IPS-NIHi7 (cell line): ENCODE data around the gene CTU1.

Experiments used
- DNase-seq: peaks from one replicate; pipeline ENCODE4 v3.0.0; 2012; ENCODE audit warnings: mixed read lengths; ENCODE audit errors: extremely low spot score

CTU1 gene

DNA sequence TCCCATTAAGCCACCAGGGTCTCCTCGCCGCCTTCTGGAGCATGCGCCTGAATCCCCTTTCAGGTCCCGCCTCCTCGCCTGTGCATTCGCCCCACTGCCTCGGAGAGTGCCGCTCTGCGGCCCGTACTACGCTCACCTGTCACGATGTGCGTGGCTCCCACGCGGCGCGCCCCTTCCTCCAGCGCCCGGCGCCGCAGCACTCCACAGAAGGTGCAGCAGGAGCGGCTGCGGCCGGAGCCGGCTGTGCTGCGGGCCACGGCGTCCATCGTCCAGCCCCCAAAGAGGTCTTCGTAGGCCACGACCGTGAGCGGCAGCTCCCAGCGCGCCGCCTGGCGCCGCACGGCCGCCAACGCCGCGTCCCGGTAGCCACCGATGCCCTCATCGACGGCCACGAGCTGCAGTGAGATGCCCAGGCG, 4.3 kb downstream of the CTU1 start:
- no peak for DNase-seq

DNA sequence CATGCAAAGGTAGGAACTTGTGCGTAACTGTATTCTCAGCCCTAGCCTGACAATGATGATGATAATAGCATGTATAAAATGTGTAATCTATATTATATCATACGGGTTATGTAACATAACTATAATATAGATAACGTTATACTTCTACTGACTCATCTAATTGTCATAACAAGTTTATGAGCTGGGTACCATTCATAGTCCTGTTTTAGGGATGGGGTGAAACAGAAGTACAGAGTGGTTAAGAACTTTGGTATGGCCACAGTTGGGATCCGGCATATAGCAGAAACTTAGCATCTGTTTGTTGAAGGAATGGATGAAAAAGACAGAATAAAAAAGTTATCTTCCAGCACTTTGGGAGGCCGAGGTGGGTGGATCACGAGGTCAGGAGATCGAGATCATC, 5.2 kb downstream of the CTU1 start:
- DNase-seq: no peak

DNA sequence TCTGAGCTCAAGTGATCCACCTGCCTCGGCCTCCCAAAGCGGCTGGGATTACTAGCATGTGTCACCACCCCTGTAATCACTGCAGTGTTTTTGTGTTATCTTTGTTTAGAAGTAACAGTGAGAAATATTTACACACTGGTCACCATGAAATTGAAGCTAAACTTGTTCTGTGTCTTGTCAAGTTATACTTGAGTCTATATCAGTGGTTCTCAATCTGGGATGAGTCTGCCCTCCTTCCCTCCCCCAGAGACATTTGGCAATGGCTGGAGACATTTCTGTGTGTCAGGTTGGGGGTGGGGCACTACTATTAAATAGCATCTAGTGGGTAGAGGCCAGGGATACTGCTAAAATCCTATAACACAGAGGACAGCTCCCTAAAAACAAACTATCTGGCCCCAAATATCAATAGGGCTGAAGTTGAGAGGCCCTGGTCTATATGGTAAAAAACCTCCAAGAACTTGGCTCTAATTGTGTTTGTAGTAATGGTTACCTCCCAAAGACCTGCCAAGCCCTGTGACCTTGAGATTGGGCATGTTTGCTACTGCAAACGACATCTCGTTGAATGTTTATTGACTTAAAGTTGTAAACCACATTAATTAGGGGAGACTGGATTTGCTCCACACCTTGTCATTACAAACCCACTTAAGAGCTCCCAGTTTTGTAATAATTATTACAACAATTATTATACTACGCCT, 6.9 kb downstream of the CTU1 start:
- DNase-seq: no peak

DNA sequence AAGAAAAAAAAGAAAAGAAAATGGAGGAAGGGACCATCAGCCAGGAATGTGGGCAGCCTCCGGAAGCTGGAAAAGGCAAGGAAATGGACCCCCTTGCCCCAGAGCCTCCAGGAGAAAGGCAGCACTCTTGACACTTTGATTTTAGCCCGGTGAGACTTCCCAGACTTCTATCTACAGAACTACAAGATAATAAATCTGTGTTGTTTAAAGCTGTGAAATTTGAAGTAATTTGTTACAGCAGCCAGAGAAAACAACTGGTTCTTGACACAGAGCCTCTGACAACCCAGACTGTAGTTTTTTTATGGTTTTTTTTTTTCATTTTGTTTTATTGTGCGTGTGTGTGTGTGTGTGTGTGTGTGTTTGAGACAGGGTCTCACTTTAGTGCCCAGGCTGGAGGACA, 7.6 kb downstream of the CTU1 start:
- DNase-seq: no peak

DNA sequence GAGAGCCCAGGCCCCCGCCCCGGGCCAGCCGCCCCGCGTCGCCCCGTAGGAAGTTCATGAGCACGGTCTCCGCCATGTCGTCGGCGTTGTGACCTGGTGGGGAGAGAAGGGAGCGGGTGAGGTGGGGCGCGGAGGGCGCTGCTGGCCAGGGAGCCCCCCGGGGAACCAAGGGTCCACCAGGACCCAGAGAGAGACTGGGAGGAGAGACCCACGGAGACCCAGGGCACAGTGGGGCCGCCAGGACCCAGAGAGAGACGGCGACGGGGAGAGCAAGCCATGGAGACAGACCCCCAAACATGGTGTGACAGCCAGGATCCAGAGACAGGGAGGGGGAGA, 9.2 kb downstream of the CTU1 start:
- DNase-seq: no peak

DNA sequence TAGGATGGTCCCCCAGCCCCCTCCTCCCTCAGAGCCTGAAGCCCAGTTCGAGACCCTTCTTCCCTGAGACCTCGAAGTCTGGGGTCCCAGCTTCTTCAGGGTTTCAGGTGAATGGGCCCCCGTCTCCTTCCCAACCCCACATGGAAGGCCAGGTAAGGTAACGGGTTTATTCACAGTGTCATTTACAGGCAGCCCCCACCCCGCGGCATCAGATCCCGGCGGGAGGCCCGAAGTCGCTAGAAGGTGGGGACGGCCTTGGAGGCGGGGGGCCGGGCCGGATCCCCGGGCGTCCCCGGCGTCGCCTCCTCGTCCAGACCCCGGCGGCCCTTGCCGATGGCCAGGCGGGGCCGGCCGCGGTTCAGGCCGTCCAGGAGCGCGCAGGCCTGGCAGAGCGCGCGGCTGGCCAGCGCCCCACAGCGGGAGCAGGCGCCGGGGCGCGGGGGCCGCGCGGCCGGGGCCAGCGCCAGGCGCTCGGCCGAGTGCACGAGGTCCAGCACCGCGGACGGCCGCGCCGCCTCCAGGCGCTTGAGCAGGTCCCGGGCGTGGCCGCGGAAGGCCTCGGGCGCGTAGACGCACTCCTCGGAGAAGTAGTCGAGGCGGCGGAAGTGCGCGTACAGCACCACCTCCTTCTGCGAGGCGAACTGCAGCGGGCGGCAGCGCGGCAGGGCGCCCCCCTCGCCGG, 9.7 kb downstream of the CTU1 start:
- DNase-seq: peak; percentile 63

DNA sequence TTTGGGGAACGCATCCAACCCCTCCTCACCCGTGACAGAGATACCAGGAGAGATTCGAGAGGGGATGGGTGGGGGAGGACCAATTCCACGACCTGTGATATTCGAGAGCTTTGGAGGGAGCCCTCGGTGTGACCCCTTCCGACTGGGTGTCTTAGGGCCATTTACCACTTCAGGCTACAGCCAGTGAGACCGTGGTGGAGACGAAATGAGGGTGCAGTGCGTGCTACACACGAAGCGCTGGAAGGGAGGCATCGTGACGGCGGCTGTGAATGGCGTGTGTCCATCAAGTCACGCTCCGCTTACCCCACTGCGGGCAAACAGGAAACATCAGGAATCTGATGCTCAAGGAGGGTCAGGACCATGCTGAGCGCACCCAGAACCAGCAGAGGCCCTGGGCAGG, 10.4 kb downstream of the CTU1 start:
- no peak for DNase-seq

DNA sequence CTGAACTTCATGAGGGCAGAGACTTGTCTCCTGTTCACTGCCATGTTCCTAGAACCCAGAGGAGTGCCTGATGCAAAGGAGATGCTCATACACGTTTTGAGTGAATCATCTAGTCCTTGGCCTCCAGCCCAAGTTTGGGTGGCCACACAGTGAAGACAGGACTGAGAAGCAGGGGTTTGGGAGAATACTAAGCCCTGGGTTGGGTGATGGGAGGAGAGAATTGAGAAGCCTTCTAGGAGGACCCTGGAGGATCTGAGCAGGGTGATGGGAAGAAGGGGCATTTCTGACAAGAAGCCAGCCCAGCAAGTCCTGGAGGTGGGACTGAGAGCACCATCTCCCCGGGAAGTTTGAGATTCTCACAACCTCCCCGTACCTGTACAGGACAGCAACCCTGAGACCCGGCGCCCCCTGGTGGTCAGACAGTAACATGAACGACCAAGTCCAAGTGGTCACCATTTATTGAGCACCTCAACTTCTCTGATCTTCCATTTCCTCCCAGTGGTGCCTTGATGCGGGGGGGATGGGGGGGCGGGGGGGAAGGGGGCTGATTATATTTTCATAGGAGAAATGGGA, 11.0 kb downstream of the CTU1 start:
- DNase-seq: peak; percentile 73

DNA sequence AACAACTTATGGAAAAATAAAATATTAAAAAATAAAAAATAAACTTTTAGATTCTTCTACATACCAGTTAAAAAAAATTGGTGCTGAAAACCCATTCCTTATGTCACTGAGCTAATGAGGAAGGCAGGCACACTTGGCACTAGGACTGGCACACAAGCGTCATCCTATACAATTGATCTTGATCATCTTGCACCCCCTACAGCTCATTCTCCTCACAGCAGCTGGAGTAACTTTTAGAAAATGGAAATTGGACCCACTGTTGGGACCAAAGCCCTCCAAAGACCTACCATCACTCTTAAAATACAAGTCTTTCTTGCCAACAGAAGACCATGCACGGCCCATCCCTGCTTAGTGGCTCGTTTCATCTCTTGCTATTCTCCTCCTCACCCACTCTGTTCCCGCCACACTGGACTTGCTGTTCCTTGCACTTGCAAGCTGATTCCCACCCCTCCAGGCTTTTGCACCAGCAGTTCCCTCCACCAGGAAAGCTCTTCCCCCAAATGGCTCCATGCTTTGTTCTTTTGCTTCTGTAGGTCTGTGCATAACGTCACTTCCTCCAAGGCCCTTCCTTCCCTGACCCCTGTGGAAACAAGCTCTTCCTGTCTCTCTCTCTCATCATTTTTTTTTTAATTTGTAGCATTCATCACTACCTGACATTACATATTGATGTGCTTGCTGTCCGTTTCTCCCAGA, 11.6 kb downstream of the CTU1 start:
- DNase-seq: no peak

DNA sequence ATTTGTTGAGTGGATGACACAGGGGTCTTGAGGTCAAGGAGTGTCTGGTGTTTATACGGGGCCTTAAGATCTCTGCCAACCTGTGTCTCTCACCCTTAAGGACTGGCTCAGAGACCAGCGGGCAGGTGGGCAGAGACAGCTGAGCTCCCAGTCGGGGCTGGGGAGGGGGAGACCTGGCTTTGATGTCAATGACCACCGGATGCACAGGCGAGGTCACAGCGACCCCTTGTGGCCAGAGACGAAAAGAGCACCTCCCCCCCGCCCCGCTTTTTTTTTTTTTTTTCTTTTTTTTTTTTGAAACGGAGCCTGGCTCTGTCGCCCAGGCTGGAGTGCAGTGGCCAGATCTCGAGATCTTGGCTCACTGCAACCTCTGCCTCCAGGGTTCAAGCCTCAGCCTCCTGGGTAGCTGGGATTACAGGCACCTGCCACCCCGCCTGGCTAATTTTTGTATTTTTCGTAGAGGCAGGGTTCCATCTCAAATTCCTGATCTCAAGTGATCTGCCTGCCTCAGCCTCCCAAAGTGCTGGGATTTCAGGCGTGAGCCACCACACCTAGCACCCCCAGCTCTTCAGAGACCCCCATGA, 13.4 kb downstream of the CTU1 start:
- peak; percentile 90 for DNase-seq

DNA sequence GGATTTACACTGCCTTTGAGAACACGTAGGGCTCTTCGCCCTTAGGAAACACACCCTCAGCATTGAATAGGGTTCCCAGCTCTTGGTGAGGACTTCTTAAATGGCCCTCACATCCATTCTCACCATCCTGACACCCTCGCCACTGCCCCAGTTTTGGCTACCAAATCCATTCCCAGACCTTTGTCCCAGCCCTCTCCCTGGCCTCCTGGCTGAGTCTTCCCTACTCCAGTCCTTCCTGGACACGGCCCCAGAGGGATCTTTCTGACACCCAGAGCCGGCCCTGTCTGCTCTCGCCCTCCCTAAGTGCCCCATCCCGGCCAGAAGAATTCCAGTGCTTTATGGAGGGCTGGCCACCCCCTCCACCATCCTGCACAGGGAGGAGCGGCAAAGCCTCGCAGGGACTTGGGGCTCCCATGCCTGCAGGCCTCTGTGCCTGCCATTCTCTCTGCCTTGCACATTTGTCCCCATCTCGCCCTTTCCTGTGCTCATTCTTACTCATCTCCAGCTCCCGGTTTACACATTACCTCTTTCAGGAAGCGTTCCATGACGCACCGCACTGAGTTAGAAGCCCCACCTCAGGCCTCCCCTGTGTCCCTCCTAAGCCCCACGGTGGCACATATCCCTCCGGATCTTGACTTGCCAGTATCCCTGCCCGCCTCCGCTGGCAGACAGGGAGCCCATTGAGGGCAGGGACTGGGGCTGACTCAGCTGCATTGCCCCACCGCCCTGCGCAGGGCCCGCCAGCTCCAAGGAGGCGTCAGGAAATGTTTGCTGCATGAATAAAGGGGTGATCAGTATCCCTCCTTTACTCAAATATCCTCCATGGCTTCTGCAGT, 14.5 kb downstream of the CTU1 start:
- DNase-seq: no peak

DNA sequence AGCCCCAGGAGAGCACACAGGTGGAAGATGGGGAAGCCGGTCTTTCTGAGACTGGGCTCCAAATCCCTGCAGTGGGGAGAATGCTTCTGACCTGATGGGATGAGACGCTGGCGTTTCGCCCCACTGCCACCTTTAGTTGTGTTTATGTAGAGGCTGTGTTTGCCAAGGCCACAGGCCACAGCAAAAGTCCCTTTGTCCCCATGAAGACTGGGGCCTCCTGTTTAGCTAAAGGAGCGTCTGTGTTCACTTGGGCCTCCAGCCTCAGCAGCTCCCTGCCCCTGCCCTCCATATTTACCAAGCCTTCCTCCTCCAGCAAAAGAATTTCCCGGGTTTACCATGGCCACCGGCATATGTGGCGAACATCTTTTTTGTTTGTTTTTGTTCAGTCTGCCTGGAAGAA, 15.1 kb downstream of the CTU1 start:
- no peak for DNase-seq

DNA sequence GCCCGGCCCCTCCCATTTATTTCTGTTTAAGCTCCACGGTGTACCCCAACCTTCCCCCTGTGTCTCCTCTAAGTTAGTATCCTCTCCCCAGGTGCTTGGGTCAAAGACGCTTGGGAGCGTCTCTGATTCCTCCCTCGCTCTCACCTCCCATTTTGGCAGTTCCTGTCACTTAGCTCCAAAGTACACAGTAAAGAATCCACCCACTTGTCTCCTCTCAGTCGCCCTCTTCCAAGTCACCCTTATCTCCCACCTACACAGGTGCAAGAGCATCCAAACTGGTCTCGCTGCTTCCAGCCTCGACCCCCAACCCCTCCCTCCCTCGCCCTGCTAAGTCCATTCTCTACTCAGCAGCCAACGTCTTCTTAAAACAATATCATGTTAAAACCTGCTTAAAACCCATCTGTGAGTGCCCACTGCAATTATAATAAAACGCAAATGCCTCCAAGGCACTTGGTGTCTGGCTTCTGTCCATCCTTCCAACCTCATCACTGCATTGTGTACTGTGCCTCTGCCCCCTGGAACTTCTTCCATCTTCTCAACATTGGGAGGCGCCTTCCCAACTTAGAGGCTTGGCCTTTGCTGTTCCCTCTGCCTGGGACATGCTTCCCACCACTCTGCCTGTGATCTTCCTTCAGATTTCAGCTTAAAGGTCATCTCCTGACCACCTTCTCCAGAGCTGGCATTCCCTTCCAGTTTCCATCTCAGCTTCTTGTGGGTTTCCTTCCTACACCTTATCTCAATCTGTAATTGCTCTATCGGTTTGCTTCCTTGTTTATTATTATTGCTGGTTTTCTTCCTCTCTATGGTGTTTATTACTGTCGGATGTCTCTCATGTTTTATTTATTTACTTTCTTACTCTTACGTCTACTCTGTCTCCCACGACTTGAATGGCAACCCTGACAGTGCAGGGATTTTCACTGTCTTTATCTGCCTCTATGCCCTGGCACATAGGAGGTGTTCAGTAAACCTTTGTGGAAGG, 16.0 kb downstream of the CTU1 start:
- no peak for DNase-seq

DNA sequence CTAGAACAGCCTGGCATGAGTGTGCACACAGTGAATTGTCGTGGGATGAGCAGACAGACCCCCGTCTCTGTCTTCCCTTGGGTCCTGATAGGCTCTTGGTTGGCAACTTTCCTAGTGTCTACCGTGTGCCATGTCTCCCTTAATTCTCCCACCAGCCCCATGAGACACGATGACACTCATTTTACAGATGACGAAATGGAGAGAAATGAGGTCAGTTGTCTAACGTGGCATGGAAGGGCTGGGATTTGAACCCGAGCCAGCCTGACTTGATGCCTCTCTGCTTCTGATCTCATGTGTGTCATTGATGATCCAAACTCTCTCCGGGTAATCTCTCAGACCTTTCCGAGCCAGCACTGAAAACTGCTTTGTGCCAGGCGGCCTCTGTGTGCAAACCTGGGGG, 17.1 kb downstream of the CTU1 start:
- DNase-seq: no peak

DNA sequence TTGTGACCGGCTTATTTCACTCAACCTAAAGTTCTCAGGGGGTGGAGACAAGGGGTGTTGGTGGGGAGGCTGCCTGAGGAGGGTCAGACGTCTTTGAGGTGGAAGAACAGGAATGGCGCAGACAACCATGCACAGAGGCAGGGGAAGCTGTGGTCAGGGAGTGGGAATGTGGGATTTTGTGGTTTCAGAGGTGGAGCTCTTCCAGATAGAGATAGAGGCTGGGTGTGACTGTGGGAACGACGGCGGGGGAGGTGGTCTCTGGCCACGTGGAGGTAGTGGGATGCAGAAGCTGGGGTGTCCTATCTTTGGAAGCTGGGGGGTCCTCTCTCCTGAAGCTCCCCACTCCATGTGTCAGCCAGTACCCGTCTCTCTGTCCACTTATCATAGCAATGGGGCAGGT, 17.7 kb downstream of the CTU1 start:
- no peak for DNase-seq

DNA sequence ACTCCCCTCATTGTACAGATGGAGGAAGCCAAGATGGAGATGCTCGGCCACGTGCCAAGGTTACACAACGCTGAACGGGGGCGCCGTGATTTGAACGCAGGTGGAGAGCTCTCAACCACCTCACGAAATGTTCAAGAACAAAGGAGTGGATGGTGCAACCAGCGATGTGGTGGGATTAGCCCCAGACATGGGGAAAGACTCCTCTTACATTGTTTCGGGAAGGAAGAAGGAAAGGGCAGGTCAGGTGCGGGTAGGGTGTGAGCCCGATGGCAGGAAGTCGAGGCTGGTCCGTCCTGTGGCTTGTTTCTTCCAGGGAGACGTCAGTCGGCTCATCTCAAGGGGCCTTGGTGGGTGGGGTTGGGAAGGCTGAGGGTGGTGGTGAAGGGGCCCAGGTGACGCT, 18.4 kb downstream of the CTU1 start:
- no peak for DNase-seq

DNA sequence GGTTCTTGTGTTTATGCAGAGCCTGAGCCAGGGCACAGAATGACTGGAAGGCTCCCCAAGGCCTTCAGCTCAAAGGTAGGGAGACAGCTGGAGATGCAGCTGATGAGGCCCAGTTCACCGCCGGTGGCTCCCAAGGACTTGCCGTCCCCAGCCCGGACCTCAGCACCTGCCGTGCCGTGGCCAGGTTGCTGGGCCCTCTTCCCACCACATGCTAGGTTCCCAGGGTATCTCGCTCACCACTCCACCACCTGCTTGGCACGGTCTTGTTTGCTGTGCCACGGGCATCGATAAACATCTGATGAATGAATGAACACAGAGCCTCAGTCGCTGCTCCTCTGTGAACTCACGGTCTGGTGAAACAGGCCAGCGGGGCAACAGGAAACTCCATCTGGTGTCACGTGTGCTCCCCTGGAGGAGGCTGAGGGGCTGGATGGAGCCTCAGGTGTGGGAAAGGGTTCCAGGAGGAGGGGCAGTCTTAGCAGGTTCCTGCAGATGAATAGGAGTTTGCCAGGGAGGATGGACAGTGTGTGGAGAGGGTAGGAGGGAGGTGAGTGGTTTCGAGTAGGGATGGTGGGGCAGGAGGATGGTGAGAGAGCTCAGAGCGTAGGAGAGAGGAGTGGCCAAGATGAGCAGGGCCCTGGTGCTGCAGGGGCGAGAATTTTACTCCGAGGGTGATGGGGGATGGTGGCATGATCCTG, 21.9 kb downstream of the CTU1 start:
- DNase-seq: no peak

DNA sequence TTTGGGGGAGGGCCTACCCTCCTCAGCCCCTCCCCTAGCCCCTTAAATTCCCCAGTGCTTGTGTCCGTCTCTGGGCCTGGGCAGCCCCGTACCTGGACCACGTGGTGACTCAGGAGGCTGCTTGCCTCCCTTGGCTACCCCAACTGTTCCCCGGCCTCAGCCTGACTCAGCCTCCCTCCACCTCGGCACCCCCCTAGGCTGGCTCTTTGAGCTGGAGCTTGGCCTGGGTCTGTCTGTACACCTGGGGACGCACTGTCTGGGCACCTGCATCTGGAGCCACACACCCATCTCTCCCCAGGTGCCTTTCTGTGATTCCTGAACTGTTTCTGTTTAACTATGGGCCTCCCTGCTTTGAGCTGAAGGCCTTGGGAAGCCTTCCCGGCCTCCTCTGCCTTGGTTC, 23.7 kb downstream of the CTU1 start:
- no peak for DNase-seq

DNA sequence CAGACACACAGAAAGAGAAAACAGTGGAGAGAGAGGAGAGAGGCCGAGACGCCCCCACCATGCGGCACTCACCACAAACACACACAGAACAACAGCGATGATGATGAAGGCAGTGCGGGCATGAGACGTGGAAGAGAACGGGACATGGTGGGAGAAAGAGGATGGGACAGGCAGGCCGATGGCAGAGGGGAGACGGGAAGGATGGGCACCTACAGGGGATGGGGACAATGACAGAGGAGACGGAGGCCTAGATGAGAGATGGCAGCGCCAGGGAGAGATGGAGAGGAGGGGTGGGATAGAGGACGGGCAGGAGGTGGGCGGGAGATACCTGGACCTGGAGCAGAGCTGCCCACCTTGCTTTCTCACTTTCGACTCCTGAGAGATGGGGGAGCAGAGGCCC, 24.4 kb downstream of the CTU1 start:
- DNase-seq: no peak

DNA sequence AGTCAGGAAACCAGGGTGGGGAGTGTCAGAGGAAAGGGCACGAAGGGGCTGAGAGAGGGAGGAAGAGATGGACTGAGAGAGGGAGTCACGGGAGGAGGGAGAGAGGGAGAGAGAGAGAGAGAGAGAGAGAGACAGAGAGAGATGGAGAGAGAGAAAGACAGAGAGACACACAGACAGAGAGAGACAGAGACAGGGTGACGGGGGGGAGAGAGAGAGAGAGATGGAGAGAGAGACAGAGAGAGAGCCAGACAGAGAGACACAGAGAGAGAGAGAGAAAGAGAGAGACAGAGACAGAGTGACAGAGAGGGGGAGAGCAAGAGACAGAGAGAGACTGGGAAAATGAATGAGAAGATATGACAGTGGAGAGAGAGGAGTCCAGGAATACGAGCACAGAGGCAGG, 25.0 kb downstream of the CTU1 start:
- no peak for DNase-seq
